ENCODE measurements around the gene TENM3. TPM values are rescaled to one million over a fixed set of nuclear protein-coding genes. Genes with fewer than 3 reads are reported as not detected.
"Not testable (repeated sequence)": the region's sequence is repeated elsewhere in the genome, so short reads cannot be mapped to it uniquely, and the experiment has no call there.

The TENM3 gene
- total and polyA plus RNA-seq, 3 donors from 2014 or later, result 10.9 to 42.7 (median 42.2) TPM

- no peak for DNase-seq
- Histone ChIP-seq H3K36me3 (ENCODE audit: low read depth, missing control alignments) (no peaks in the 10 kb centered on the region), H3K27ac (no peak overlapping the region), H3K27me3 (no peaks in the 10 kb centered on the region), H3K4me1 (no peaks in the 10 kb centered on the region), H3K9me3 (no peaks in the 10 kb centered on the region), H3K4me3 (no peak overlapping the region)
- intact Hi-C loops (cut with DNase I; ENCODE audit: low total_unique reads), result no loop called here
- 56 to 64% methylated on average over 4 of the region's 4 CpGs for WGBS, 2 donors
- TF ChIP-seq, protein P1, sequence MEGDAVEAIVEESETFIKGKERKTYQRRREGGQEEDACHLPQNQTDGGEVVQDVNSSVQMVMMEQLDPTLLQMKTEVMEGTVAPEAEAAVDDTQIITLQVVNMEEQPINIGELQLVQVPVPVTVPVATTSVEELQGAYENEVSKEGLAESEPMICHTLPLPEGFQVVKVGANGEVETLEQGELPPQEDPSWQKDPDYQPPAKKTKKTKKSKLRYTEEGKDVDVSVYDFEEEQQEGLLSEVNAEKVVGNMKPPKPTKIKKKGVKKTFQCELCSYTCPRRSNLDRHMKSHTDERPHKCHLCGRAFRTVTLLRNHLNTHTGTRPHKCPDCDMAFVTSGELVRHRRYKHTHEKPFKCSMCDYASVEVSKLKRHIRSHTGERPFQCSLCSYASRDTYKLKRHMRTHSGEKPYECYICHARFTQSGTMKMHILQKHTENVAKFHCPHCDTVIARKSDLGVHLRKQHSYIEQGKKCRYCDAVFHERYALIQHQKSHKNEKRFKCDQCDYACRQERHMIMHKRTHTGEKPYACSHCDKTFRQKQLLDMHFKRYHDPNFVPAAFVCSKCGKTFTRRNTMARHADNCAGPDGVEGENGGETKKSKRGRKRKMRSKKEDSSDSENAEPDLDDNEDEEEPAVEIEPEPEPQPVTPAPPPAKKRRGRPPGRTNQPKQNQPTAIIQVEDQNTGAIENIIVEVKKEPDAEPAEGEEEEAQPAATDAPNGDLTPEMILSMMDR (IDR thresholded peaks at IDR 0.05), result no peak
- no peak for TF ChIP-seq POLR2A (IDR thresholded peaks at IDR 0.05)
Measured at GRCh38 chr4:182370491-182370890, 127.3 kb downstream of the TENM3 start.

GRCh38 chr4:182380771-182381181 lies 137.6 kb downstream of the TENM3 start:
- Histone ChIP-seq H3K4me3 (no peak overlapping the region), H3K4me1 (no peaks in the 10 kb centered on the region), H3K27ac (no peak overlapping the region), H3K27me3 (no peaks in the 10 kb centered on the region), H3K36me3 (ENCODE audit: low read depth, missing control alignments) (no peaks in the 10 kb centered on the region), H3K9me3 (no peaks in the 10 kb centered on the region)
- intact Hi-C loops (cut with DNase I; ENCODE audit: low total_unique reads), result no loop called here
- DNase-seq, result no peak
- TF ChIP-seq, protein P1 (IDR thresholded peaks at IDR 0.05), result no peak
- TF ChIP-seq POLR2A (IDR thresholded peaks at IDR 0.05), result no peak
- 87 to 91% methylated on average over 8 of the region's 8 CpGs for WGBS, 2 donors

GRCh38 chr4:182382941-182383340 lies 139.7 kb downstream of the TENM3 start:
- no peak for DNase-seq
- no peaks in the 10 kb centered on the region for H3K9me3 ChIP-seq
- no peaks in the 10 kb centered on the region for H3K4me1 ChIP-seq
- no peaks in the 10 kb centered on the region for H3K27me3 ChIP-seq
- H3K4me3 ChIP-seq, result no peak overlapping the region
- 76 to 79% methylated on average over 6 of the region's 6 CpGs for WGBS, 2 donors
- TF ChIP-seq, protein P1 (IDR thresholded peaks at IDR 0.05), result no peak
- no peak for TF ChIP-seq POLR2A (IDR thresholded peaks at IDR 0.05)
- H3K36me3 ChIP-seq (ENCODE audit: low read depth, missing control alignments), result no peaks in the 10 kb centered on the region
- no peak overlapping the region for H3K27ac ChIP-seq
- intact Hi-C loops (cut with DNase I; ENCODE audit: low total_unique reads), result no loop called here

DNA sequence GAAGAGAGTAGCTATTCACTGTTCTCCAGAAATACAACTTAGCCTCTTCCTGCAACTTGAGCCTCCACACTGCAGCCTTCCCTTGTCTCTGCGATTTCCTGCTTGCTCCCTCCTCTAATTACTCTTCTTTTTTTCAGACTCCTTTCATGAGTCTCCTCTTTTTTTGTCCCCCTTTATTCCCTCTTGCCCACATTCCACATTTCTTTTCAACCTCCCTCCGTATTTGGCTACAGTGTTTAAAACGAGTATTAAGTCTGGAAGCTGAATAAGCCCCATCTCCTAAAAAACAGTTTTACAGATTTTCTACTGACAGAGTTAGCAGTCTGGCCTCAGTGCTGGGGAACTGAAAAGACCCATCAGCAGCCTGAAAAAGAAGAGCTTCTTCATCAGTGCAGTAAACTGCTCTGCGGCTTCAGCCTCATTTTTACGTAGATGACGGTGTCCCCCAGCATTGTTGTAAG lies 141.5 kb downstream of the TENM3 start:
- WGBS, 2 donors, result 57 to 65% methylated on average over 6 of the region's 6 CpGs
- no peak overlapping the region for H3K27ac ChIP-seq
- H3K4me1 ChIP-seq, result no peaks in the 10 kb centered on the region
- H3K4me3 ChIP-seq, result no peak overlapping the region
- H3K27me3 ChIP-seq, result no peaks in the 10 kb centered on the region
- TF ChIP-seq, protein P1 (IDR thresholded peaks at IDR 0.05), result no peak
- no peak for TF ChIP-seq POLR2A (IDR thresholded peaks at IDR 0.05)
- DNase-seq, result no peak
- no peaks in the 10 kb centered on the region for H3K36me3 ChIP-seq (ENCODE audit: low read depth, missing control alignments)
- H3K9me3 ChIP-seq, result no peaks in the 10 kb centered on the region
- intact Hi-C loops (cut with DNase I; ENCODE audit: low total_unique reads), result no loop called here

DNA sequence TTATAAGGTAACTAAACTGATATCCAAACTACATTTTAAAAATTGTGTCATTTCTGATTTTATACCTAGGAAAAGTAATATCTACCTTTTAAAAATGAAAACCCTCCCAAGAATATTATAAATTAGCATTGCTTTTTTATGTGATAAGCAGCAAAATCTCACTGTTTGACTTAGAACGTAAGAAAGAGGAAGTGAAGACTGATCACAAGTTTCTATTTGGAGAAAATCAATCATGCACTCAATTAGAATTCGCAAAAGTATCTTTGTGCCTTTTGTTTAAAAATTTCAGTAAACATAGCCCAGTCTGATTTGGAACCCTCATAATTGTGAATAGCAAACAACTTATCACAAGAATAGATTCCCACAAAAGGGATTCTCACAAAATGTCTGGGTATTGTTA lies 142.7 kb downstream of the TENM3 start:
- WGBS, 2 donors, result 67 to 74% methylated on average over 2 of the region's 2 CpGs
- Histone ChIP-seq H3K4me1 (no peaks in the 10 kb centered on the region), H3K27me3 (no peaks in the 10 kb centered on the region), H3K36me3 (ENCODE audit: low read depth, missing control alignments) (no peaks in the 10 kb centered on the region), H3K4me3 (peak overlapping the region in 1 of 2 donors; percentile 31), H3K27ac (no peak overlapping the region), H3K9me3 (no peaks in the 10 kb centered on the region)
- intact Hi-C loops (cut with DNase I; ENCODE audit: low total_unique reads), result no loop called here
- TF ChIP-seq, protein P1 (IDR thresholded peaks at IDR 0.05), result no peak
- no peak for TF ChIP-seq POLR2A (IDR thresholded peaks at IDR 0.05)
- DNase-seq, result no peak

- intact Hi-C loops (cut with DNase I; ENCODE audit: low total_unique reads); H3K9me3 ChIP-seq; H3K27ac ChIP-seq; DNase-seq; H3K4me1 ChIP-seq; H3K27me3 ChIP-seq; H3K36me3 ChIP-seq (ENCODE audit: low read depth, missing control alignments): not testable (repeated sequence)
- H3K4me3 ChIP-seq, result peak overlapping the region; percentile 18 to 31
- 40 to 84% methylated on average over 4 to 28 of the region's 35 CpGs for WGBS, 2 donors
Measured at GRCh38 chr4:182386576-182386975, 143.4 kb downstream of the TENM3 start.

Data from testis (tissue), 3 donors.